Measurements from ENCODE around the gene SPATA45.

Gene SPATA45

DNA sequence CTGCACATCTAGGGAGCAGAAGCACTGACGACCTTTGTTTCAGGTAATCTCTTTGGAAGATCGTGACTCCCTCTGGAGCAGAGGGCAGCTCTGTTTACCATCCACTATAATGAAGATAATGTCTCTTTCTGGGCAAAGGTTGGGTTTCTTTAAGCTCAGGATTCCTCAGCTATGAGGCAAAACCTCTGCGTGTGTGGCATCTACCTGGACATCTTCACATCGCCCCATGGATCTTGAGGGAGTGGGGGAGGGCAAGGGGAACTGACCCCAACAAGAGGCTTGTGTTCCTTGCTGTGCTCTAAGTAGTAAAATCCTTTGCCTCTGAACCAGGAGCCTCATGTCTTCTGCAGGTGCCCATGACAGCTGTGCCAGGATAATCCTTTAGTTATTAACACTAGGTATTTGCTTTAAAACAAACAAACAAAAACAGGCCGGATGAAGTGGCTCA, 19.6 kb downstream of the SPATA45 start:
- no peak for DNase-seq

DNA sequence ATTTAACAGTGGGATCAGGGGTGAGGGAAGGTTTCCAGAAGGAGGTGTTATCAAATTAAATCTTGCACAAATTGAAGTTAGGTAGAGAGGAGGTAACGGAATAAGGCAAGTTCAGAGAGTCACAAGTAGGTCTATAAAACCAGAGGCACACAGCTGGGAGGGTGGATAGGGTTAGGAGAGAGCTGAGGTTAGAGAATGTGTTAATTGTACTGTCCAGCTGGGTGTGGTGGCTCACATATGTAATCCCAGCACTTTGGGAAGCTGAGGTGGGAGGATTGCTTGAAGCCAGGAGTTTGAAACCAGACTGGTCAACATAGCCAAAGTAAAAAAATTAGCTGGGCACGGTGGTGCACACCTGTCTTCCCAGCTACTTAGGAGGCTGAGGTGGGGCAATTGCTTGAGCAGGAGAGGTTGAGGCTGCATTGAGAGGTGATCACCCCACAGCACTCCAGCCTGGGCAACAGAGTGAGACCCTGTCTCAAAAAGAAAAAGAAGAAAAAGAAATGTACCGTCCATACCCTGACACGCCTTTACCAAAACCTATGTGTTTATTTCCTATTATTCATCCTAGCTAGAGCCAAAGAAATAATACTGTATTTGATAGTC, 20.2 kb downstream of the SPATA45 start:
- no peak for DNase-seq

DNA sequence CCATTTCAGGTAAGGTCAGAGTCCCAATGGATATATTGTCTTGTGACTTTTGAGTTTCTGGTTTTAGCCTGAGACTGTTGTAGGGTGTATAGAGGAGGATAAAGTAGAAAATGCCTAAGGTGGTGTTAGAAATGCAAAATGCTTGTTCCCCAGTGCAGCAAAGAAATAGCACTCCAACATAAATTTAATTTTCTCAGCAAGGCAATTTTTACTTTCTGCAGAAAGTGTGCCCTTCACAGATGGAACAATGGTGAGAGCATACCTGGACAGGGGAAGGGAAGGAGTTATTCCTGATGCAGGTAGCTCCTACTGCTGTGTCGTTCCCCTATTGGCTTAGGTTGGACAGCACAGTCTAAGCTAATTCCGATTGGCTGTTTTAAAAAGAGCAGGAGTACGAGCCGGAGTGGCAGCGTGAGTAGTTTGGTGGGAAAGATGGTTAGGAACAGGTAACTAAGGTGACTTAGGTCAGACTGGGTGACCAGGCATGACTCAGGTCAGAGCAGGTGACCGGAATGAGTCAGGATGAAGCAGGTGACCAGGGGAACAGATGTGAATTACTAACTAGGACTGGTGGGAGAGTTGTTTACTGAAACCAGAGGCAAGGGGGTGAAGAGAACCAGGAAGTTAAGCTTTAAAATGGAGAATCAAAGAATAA, 21.5 kb downstream of the SPATA45 start:
- DNase-seq, result no peak

DNA sequence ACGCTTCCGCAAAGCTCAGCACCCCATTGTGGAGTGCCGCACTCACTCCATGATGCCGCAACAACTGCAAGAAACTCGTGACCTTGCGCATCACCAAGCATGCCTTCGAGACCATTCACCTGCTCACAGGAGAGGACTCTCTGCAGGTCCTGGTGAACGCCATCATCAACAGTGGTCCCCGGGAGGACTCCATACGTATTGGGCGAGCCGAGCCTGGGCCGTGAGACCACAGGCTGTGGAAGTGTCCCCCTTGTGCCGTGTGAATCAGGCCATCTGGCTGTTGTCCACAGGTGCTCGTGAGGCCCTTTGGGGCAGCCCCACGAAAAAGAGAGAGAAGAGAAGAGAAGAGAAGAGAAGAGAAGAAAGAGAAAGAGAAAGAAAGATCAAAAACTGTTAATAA, 23.2 kb downstream of the SPATA45 start:
- DNase-seq, result no peak

DNA sequence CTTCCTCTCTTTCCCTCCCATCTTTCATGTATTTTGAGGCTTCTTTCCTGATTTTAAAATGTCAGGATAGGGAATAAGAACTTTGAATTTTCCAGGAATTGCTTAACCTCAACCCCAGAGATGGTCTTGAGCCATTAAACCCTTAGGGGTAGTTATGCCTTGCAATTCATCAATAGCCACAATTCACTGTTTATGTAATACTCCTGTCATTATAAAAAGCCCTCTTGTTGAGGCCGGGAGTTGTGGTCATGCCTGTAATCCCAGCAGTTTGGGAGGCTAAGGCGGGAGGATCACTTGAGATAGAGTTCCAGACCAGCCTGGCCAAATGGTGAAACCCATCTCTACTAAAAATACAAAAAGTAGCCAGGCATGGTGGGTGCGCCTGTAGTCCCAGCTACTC, 24.5 kb downstream of the SPATA45 start:
- no peak for DNase-seq

DNA sequence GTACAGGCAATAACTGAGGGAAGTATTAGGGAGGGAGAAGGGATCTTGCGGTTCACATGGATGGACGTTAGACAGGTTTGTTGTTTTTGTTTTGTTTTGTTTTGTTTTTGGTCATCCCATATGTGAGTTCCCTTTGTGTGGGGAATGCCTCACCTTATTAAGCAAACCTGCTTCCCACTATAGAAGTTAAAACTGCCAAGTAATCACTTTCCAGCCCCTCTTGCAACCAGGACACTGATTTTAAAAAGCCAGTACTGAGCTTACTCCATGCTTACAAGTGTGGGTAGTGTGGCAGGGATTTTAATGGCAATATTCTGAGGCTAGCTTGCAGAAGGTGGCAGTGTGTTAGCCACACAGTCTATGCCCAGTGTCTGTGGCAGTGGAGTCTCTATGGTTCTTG, 26.5 kb downstream of the SPATA45 start:
- DNase-seq, result no peak

DNA sequence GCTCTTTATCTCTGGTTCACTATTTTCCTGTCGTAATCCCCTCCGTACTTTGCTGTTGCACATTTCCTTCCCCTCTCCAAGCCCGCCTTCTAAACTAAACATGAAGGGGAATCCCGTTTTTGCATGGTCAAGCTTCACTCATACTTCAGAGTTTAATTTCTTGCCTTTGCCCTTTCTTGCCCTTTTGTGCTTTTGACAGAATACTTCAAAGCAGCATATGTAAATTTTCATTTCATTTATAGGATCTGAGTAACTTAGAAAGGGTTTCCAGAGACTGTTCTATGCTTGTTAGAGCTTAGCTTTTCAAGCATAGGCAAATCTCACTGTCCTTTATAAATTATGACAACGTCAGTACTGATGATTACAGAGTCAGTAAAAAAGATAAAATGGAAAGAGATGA, 27.7 kb downstream of the SPATA45 start:
- no peak for DNase-seq

DNA sequence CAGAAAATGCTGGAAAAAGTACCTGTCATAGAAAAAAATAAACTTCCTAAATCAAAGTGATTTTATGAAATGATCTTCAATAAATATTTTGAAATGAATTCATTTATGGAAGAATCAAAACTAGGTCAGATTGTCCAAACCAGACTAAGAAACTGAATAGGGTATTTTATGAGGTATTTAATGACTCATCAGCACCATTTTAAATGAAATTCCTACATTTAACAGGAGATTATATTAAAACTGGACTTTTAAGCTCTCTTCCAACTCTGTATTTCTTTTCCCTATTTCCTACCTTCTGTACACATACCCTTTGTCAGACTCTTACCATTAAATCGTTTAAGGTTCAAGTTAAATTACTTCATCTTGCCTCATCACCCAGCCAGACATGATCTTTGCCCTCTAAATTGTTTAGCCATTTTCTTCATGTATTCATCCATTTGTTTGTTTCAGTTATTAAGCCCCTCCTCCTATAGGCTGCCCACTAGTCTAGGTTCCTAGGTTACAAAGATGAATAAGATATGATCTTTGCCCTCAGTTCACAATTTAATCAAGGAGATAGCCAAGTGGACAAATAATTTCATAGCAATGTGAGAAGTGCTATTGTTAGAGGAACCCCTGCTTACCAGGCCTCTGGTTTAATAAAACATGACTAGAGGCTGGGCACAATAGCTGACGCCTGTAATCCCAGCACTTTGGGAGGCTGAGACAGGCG, 30.7 kb downstream of the SPATA45 start:
- no peak for DNase-seq

DNA sequence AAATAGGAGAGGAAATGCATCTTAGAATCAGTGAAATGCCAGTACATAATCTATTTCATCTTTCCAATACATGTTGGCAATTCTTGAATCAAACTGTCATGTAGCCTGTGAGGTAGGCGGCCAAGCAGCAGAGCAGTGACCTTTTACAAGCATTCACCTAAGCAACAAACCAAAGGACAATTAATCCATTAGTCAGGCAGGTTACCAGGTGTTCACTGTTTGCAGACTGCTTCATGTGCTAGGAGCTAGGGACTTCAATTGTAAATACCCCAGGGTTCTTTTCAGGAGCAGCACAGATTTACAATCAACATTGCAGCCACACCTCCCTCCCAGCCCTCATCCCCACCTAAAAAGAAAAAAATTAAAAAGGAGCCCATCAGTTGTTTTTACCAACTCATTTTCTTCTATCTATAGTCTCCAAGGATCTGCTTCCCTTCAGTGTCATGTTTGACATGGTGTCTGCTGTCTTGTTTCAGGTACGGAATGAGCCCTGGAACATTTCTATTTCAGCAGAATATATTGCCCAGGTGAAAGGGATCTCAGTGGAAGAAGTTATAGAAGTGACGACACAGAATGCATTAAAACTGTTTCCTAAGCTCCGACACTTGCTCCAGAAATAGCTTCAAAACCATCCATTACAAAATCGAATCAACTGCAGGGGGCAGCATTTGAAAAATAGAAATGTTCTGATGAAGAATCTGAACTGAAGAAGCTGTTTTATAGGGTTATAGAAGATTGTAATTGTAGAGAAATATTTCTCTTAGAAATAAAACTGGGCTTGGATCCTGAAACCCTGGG, 32.7 kb downstream of the SPATA45 start:
- no peak for DNase-seq

DNA sequence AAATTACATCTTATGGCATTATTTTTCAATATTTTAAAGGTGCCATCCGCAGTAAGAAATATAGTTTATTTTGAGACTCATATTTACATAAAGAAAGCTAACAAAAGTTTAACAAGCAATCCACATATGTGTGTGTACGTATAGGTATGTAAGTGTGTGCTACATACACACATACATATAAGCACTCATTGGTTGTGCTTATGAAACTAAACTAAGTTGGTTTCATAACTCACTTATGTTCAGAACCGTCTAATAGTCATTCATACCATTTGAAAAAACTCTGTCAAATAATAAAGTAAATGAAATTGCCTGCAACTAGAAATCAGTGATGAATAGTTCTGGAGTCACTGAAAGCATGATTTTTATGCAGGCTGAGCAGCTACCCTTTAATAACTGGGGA, 41.7 kb downstream of the SPATA45 start:
- DNase-seq, result no peak

DNA sequence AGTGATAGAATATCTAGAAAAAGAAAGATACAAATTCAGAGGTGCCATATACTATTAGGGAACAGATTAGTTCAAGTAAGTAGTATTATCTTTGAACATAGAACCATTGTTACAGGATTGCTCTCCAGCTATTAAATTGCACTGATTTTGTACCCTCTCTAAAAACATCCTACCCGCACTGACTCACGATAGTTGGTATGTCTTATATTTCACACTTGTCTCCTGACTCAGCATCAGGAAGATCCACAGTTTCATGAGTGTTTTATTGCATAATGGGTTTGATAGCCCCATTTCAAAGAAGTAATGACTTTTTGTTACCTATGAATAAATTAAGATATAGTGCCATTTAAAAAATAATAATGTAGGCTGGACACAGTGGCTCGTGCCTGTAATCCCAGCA, 49.8 kb downstream of the SPATA45 start:
- DNase-seq, result no peak

DNA sequence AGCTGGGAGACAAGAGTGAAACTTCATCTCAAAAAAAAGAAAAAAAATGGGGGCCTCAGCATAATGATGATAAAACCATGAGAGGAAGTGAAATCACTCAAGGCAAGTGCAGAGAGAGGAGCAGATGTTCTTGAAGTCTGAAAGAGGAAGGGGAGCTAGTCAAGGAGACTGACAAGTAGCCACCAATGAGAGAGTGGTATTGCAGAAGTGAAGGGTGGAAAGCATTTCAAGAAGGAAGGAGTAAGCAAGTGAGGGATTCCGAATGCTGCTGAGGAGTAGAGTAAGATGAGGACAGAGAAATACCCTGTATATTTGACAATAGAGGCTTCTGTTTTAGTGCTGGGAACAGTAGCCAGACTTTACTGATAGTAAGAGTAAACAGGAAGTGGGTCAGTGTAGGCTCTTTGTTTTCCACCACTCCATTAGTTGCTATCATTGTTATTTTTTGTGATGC, 52.9 kb downstream of the SPATA45 start:
- no peak for DNase-seq

DNA sequence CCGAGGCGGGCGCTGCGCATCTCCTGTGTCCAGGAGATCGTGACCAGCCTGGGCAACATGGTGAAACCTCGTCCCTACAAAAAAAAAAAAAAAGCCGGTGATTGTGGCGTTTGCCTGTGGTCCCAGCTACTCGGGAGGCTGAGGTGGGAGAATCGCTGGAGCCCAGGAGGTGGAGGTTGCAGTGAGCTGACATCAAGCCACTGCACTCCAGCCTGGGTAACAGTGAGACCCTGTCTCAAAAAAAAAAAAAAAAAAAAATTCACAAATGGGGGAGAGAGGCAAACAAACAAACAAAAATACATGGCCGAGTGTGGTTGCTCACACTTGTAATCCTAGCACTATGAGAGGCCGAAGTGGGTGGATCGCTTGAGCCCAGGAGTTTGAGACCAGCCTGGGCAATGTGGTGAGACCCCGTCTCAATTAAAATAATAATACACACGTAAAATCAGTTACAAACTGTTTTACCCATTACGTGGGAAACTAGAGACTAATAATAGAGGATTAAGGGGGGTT, 55.0 kb downstream of the SPATA45 start:
- no peak for DNase-seq

DNA sequence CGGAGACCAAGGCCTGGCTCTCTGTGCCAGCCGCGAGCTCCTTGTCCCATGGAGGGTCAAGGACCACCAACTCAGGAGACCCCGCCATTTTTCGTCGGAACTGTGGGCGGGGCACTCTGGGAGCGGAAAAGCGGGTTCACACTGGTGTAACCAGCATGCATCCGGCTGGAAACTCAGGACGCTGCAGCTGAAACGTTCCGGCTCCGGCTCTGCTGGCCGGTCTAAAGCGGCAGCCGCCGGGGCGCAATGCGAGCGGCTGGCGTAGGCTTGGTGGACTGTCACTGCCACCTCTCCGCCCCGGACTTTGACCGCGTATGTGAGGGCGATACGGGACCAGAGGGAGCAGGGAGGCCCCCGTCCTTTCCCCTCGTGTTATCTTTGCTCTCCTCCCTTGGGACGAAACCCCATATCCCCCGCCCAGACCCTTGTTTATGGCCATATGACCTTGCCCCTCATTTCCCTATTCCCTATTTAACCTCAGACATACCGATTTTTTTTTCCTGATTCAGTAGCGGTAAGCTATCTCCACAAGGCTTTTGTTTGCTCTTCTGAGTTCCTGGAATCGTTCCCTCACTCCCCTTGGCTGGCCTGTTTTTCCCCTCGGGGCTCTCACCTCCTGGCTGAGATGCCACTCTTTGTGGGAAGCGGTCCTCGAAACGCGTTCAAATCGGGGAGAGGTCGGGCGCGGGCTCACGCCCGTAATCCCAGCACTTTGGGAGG, 55.6 kb downstream of the SPATA45 start, which contains the start of the genes NSL1 and TATDN3:
TSS of gene NSL1 (minus strand) at position 102 of the 720 bp plus-strand sequence. CDS start at position 88, 14 bp downstream.
TSS of gene TATDN3 (plus strand) at position 219 of the 720 bp plus-strand sequence. CDS start at position 247, 28 bp downstream.
- DNase-seq, result peak; percentile 94

DNA sequence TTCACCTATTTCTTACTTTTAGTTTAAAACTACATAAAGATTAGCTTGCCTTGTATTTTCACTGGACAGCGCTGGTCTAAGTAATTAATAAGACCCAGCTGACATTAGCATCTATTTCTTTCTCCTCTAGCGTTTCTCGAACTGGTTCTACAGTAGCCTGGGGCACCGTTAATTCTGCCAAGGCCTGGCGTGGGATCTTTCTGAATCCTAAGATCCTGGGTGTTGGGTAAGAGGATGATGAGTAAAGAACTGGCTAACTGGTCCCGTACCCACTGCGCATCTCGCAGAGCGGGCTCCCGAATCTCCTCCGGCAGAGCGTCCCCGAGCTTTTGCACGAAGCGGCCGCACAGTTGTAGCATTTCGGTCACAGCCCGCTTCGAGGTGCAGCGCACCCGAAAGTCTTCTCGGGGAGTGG, 56.2 kb downstream of the SPATA45 start:
- peak; percentile 76 for DNase-seq

DNA sequence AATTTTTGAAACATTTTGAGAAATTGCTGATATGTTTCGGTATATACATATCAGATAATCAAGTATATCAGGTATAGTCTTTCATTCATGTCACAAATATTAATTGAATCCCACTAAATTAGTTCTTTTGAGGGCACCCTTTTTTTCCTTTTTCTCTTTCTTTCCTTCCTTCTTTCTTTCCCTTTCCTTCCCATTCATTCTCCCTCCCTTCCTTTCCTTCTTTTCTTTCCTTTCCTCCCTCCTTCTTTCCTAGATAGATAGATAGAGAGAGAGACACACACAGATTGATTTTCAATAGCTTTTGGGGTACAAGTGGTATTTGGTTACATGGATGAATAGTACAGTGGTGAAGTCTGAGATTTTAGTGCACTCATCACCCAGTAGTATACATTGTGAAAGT, 61.6 kb downstream of the SPATA45 start:
- no peak for DNase-seq

DNA sequence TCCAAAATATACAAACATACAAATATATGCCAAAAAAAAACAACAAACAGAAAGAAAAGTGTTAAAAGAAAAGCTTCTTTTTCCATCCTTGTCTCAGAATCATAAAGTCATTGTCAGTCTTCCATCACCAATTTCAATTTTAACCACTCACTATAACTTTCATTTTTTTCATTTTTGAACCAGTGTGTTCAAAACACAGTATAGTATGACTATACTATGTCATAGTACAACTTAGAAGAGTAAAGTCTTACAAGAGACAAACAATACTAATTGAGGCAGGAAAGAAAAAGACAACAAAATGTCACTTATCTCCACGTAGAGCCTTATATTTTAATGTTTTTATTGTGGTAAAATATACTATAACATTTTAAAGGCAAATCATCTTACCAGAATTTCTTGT, 63.5 kb downstream of the SPATA45 start:
- DNase-seq, result no peak

DNA sequence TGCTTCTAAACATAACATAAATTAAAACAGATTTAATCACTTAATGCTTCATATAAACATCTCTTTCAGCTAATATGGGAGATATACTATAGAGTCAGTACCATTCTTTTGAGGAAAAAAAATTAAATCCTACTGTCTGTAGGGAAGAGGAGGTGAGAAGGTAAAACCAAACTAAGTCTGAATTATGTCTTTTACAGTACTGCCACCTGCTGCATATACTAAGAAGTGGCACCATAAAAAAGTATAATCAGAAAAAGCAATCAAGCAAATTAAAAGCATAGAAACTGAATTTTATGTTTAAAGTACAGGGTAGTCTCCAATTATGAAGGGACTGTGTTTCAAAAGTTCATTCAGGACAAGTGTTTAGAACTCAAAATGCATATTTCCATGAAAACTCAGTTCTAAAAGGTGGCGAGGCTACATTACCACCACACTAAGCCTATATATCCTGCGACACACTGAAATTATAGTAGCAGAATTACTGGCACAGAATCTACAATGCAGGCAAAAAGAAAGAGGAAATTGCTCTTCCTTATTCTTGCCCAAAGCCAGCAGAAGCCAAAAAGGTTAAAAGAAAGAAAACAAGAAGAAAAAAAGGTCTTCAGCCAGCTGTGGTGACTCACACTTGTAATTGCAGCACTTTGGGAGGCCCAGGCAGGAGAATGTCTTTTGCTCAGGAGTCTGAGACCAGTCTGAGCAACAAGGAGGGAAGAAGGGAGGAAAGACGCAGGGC, 64.9 kb downstream of the SPATA45 start:
- DNase-seq, result peak; percentile 28

DNA sequence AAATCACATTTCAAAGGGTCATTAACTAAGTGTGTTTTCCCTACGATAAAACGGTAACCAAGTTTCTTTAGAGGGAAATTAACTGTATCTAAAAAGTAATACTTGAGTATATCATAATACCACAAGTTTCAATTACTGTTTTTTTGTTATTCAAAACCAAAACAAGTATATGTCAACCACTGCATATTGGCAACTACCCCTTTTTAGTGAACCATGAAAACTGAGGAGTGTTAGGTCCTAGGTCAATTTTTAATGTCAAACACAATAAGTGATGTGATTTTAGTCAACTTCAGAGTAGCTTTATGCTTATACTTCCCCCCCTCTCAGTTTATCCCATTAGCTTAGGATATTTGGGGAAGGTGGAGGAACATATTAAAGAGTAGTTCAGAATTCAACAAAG, 66.2 kb downstream of the SPATA45 start:
- DNase-seq, result no peak

DNA sequence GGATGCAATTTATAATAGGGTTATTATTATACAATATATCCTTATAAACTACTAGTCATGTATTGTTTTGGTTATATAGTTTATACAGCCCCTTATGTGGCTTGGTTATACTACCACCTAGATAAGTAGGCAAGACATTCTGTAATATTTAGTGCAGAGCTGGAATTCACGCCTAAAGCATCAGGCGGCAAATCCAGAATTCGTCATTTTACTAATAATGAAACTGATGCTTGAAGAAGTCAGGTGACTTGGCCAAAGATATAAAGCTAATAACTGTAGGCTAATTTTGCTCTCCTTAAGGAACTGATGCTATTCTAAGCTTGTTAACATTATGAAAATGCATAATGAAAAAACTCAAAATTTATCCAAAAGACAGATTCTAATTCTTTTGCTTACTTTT, 66.7 kb downstream of the SPATA45 start:
- DNase-seq, result no peak
